ENCODE data around the gene HSD17B10. TPM values are rescaled to one million over a fixed set of nuclear protein-coding genes. Genes with fewer than 3 reads are reported as not detected.

The HSD17B10 gene
- total RNA-seq, 4 donors from 2014 or later, result 68.1 to 137 (median 86.0) TPM

- TF ChIP-seq CTCF (IDR thresholded peaks at IDR 0.05) (no peak), EP300 (IDR thresholded peaks at IDR 0.05) (no peak), POLR2A (IDR thresholded peaks at IDR 0.05) (no peak)
- peaks cover 0 to 58% of the 10 kb centered on the region in 2 donors for H3K27me3 ChIP-seq
- H3K4me3 ChIP-seq, result no peak overlapping the region
- peaks cover 0 to 32% (median 0%) of the 10 kb centered on the region in 4 donors for H3K4me1 ChIP-seq
- no peaks in the 10 kb centered on the region for H3K9me3 ChIP-seq
- no peak for DNase-seq (ENCODE audit: low spot score in 2 of 2)
- H3K27ac ChIP-seq, result no peak overlapping the region
- peaks cover 0 to 4% (median 0%) of the 10 kb centered on the region in 3 donors for H3K36me3 ChIP-seq
- 76 to 88% methylated on average over 2 of the region's 2 CpGs for WGBS, 2 donors
These were observed 3.0 kb upstream of the HSD17B10 start for GRCh38 chrX:53437206-53437605.

- 7 to 12% methylated on average over 4 of the region's 4 CpGs for WGBS, 2 donors
- Histone ChIP-seq H3K4me1 (peaks cover 0 to 28% (median 0%) of the 10 kb centered on the region in 4 donors), H3K9me3 (no peaks in the 10 kb centered on the region), H3K36me3 (peaks cover 0 to 16% (median 0%) of the 10 kb centered on the region in 3 donors), H3K4me3 (no peak overlapping the region), H3K27me3 (peaks cover 0 to 46% of the 10 kb centered on the region in 2 donors), H3K27ac (no peak overlapping the region)
- TF ChIP-seq POLR2A (IDR thresholded peaks at IDR 0.05), result no peak
- TF ChIP-seq EP300 (IDR thresholded peaks at IDR 0.05), result no peak
- peak; percentile 40 to 82 (median 62) for TF ChIP-seq CTCF (IDR thresholded peaks at IDR 0.05)
- peak; percentile 14 to 21 for DNase-seq (ENCODE audit: low spot score in 2 of 2)
These were observed 1.8 kb upstream of the HSD17B10 start for GRCh38 chrX:53435997-53436396.

GRCh38 chrX:53430231-53430630 lies 3.9 kb downstream of the HSD17B10 start:
- H3K9me3 ChIP-seq, result no peaks in the 10 kb centered on the region
- no peak overlapping the region for H3K4me3 ChIP-seq
- no peak overlapping the region for H3K27ac ChIP-seq
- WGBS, 2 donors, result 89 to 90% methylated on average over 4 to 9 of the region's 9 CpGs
- TF ChIP-seq POLR2A (IDR thresholded peaks at IDR 0.05) (no peak), EP300 (IDR thresholded peaks at IDR 0.05) (no peak), CTCF (IDR thresholded peaks at IDR 0.05) (no peak)
- peaks cover 0 to 41% (median 0%) of the 10 kb centered on the region in 3 donors for H3K36me3 ChIP-seq
- H3K4me1 ChIP-seq, result peaks cover 0 to 13% (median 0%) of the 10 kb centered on the region in 4 donors
- DNase-seq (ENCODE audit: low spot score in 2 of 2), result no peak
- peaks cover 0 to 11% of the 10 kb centered on the region in 2 donors for H3K27me3 ChIP-seq

- H3K27ac ChIP-seq, result no peak overlapping the region
- TF ChIP-seq CTCF (IDR thresholded peaks at IDR 0.05) (no peak), EP300 (IDR thresholded peaks at IDR 0.05) (no peak), POLR2A (IDR thresholded peaks at IDR 0.05) (no peak)
- H3K9me3 ChIP-seq, result no peaks in the 10 kb centered on the region
- peaks cover 0 to 11% of the 10 kb centered on the region in 2 donors for H3K27me3 ChIP-seq
- 87 to 100% methylated on average over 1 to 8 of the region's 8 CpGs for WGBS, 2 donors
- H3K4me3 ChIP-seq, result no peak overlapping the region
- no peak for DNase-seq (ENCODE audit: low spot score in 2 of 2)
- peaks cover 0 to 41% (median 0%) of the 10 kb centered on the region in 3 donors for H3K36me3 ChIP-seq
- peaks cover 0 to 9% (median 0%) of the 10 kb centered on the region in 4 donors for H3K4me1 ChIP-seq
These were observed 4.4 kb downstream of the HSD17B10 start for GRCh38 chrX:53429755-53430154.

- Histone ChIP-seq H3K4me3 (peak within 1 kb of the TSS; percentile 65 to 82 (median 72)), H3K4me1 (peaks cover 0 to 24% (median 12%) of the 10 kb centered on the region in 4 donors), H3K27me3 (no peaks in the 10 kb centered on the region), H3K27ac (peak within 1 kb of the TSS; percentile 87 to 94 (median 92)), H3K9me3 (no peaks in the 10 kb centered on the region), H3K36me3 (peaks cover 0 to 4% (median 0%) of the 10 kb centered on the region in 3 donors)
- 3 to 9% methylated on average over 11 to 16 of the region's 17 CpGs for WGBS, 2 donors
- TF ChIP-seq EP300 (IDR thresholded peaks at IDR 0.05) (no peak), POLR2A (IDR thresholded peaks at IDR 0.05) (no peak)
- DNase-seq (ENCODE audit: low spot score in 2 of 2), result no peak
These were observed 11.3 kb downstream of the HSD17B10 start, which contains the start of gene RIBC1 for GRCh38 chrX:53422861-53423306. Gene RIBC1 (plus strand): TSS chrX:53422873. CDS start chrX:53426277, 3,404 bp downstream.
